ENCODE results near the gene MRFAP1. TPM values are rescaled to one million over a fixed set of nuclear protein-coding genes. Genes with fewer than 3 reads are reported as not detected.

The MRFAP1 gene
- total and polyA plus RNA-seq, 2 experiments from 2014 or later: 291 to 315 TPM

- no peak overlapping the region for H3K4me3 ChIP-seq
- H3K36me3 ChIP-seq: no peaks in the 10 kb centered on the region
- no peaks in the 10 kb centered on the region for H3K9me3 ChIP-seq (ENCODE audit: low read depth)
- no peak for DNase-seq (ENCODE audit: low read depth in 1 of 2, low spot score in 1 of 2)
- H3K27me3 ChIP-seq: no peaks in the 10 kb centered on the region
- TF ChIP-seq CTCF (IDR thresholded peaks at IDR 0.05; ENCODE audit: low read depth, low read length): no peak
- H3K27ac ChIP-seq: no peak overlapping the region
- H3K4me1 ChIP-seq (ENCODE audit: low read depth): no peaks in the 10 kb centered on the region
These were observed 45.6 kb upstream of the MRFAP1 start for GRCh38 chr4:6594826-6595355.

GRCh38 chr4:6595897-6596537, 44.5 kb upstream of the MRFAP1 start:
- no peak overlapping the region for H3K4me3 ChIP-seq
- no peak for TF ChIP-seq CTCF (IDR thresholded peaks at IDR 0.05; ENCODE audit: low read depth, low read length)
- H3K27me3 ChIP-seq: no peaks in the 10 kb centered on the region
- no peaks in the 10 kb centered on the region for H3K9me3 ChIP-seq (ENCODE audit: low read depth)
- H3K27ac ChIP-seq: no peak overlapping the region
- no peak for DNase-seq (ENCODE audit: low read depth in 1 of 2, low spot score in 1 of 2)
- no peaks in the 10 kb centered on the region for H3K4me1 ChIP-seq (ENCODE audit: low read depth)
- H3K36me3 ChIP-seq: no peaks in the 10 kb centered on the region

GRCh38 chr4:6596948-6597347, 43.5 kb upstream of the MRFAP1 start:
- no peaks in the 10 kb centered on the region for H3K27me3 ChIP-seq
- no peaks in the 10 kb centered on the region for H3K36me3 ChIP-seq
- H3K27ac ChIP-seq: no peak overlapping the region
- no peak for DNase-seq (ENCODE audit: low read depth in 1 of 2, low spot score in 1 of 2)
- H3K4me3 ChIP-seq: no peak overlapping the region
- H3K4me1 ChIP-seq (ENCODE audit: low read depth): no peaks in the 10 kb centered on the region
- H3K9me3 ChIP-seq (ENCODE audit: low read depth): no peaks in the 10 kb centered on the region
- TF ChIP-seq CTCF (IDR thresholded peaks at IDR 0.05; ENCODE audit: low read depth, low read length): no peak

GRCh38 chr4:6598127-6598526, 42.4 kb upstream of the MRFAP1 start:
- Histone ChIP-seq H3K4me1 (ENCODE audit: low read depth) (no peaks in the 10 kb centered on the region), H3K9me3 (ENCODE audit: low read depth) (no peaks in the 10 kb centered on the region), H3K4me3 (no peak overlapping the region), H3K27me3 (no peaks in the 10 kb centered on the region), H3K27ac (no peak overlapping the region), H3K36me3 (no peaks in the 10 kb centered on the region)
- no peak for DNase-seq (ENCODE audit: low read depth in 1 of 2, low spot score in 1 of 2)
- TF ChIP-seq CTCF (IDR thresholded peaks at IDR 0.05; ENCODE audit: low read depth, low read length): no peak

- Histone ChIP-seq H3K4me3 (no peak overlapping the region), H3K27ac (no peak overlapping the region), H3K4me1 (ENCODE audit: low read depth) (no peaks in the 10 kb centered on the region), H3K27me3 (no peaks in the 10 kb centered on the region), H3K36me3 (no peaks in the 10 kb centered on the region), H3K9me3 (ENCODE audit: low read depth) (no peaks in the 10 kb centered on the region)
- no peak for TF ChIP-seq CTCF (IDR thresholded peaks at IDR 0.05; ENCODE audit: low read depth, low read length)
- no peak for DNase-seq (ENCODE audit: low read depth in 1 of 2, low spot score in 1 of 2)
These were observed 41.8 kb upstream of the MRFAP1 start for GRCh38 chr4:6598641-6599040.
